Liver (tissue), 9 donors: ENCODE results near the gene PCSK6. TPM values are rescaled to one million over a fixed set of nuclear protein-coding genes. Genes with fewer than 3 reads are reported as not detected.

Source experiments
- DNase-seq: peaks from one replicate; pipeline ENCODE4 v3.0.0-alpha.2; 2017; ENCODE audit warnings: low spot score
- H3K27ac ChIP-seq, 2 donors: one replicate each; pipeline ENCODE4 v1.7.0; 2013; ENCODE audit warnings: inconsistent platforms in 2 of 2, low read length in 2 of 2, control low read depth in 1 of 2, low read depth in 1 of 2, mild to moderate bottlenecking in 1 of 2
- H3K27me3 ChIP-seq, 4 donors: one replicate each; pipeline versions ENCODE4 v1.6.1 to v1.7.0; 2013; ENCODE audit warnings: low read length in 3 of 4, inconsistent platforms in 1 of 4, mild to moderate bottlenecking in 1 of 4, moderate library complexity in 1 of 4; ENCODE audit not compliant: control insufficient read depth in 4 of 4, insufficient read depth in 4 of 4
- H3K36me3 ChIP-seq, 4 donors: one replicate each; pipeline versions ENCODE4 v1.6.1 to v1.7.0; 2013; ENCODE audit warnings: low read length in 3 of 4, mild to moderate bottlenecking in 3 of 4, low read depth in 1 of 4, moderate library complexity in 1 of 4; ENCODE audit not compliant: control insufficient read depth in 4 of 4, insufficient read depth in 3 of 4
- H3K4me1 ChIP-seq, 4 donors: one replicate each; pipeline versions ENCODE4 v1.6.1 to v1.7.0; 2013; ENCODE audit warnings: low read length in 3 of 4, mild to moderate bottlenecking in 3 of 4, moderate library complexity in 1 of 4; ENCODE audit not compliant: control insufficient read depth in 4 of 4, insufficient read depth in 4 of 4
- H3K4me3 ChIP-seq, 3 donors: one replicate each; pipeline versions ENCODE4 v1.6.1 to v1.7.0; 2013; ENCODE audit warnings: low read length in 3 of 3, control low read depth in 1 of 3, low read depth in 1 of 3, mild to moderate bottlenecking in 1 of 3
- H3K9ac ChIP-seq, 2 donors: one replicate each; pipeline ENCODE4 v1.7.0; 2013; ENCODE audit warnings: low read length in 2 of 2, mild to moderate bottlenecking in 2 of 2, moderate library complexity in 2 of 2, control low read depth in 1 of 2, low read depth in 1 of 2
- H3K9me3 ChIP-seq, 4 donors: one replicate each; pipeline versions ENCODE4 v1.6.1 to v1.7.0; 2013; ENCODE audit warnings: low read length in 3 of 4; ENCODE audit not compliant: control insufficient read depth in 4 of 4
- EGR1 ChIP-seq, 2 donors: IDR thresholded peaks; 2 replicates each; pipeline ENCODE4 v1.6.1; 2016 to 2018; ENCODE audit warnings: antibody characterized with exemption in 2 of 2, low read depth in 2 of 2
- FOXA1 ChIP-seq: IDR thresholded peaks from 2 replicates; pipeline ENCODE4 v1.6.1; 2016; ENCODE audit warnings: antibody characterized with exemption
- FOXA2 ChIP-seq: IDR thresholded peaks from 2 replicates; pipeline ENCODE4 v1.6.1; 2016; ENCODE audit warnings: antibody characterized with exemption
- HNF4A ChIP-seq, 2 donors: conservative IDR thresholded peaks; 2 replicates each; pipeline ENCODE4 v1.6.1; 2016; ENCODE audit warnings: antibody characterized with exemption in 2 of 2, mild to moderate bottlenecking in 2 of 2
- HNF4G ChIP-seq: IDR thresholded peaks from 2 replicates; pipeline ENCODE4 v1.6.1; 2016; ENCODE audit warnings: antibody characterized with exemption
- JUND ChIP-seq, 2 donors: IDR thresholded peaks; 2 replicates each; pipeline ENCODE4 v1.6.1; 2016; ENCODE audit warnings: antibody characterized with exemption in 2 of 2
- MAX ChIP-seq: IDR thresholded peaks from 2 replicates; pipeline ENCODE4 v1.6.1; 2016; ENCODE audit warnings: antibody characterized with exemption
- NR2F2 ChIP-seq: IDR thresholded peaks from 2 replicates; pipeline ENCODE4 v1.6.1; 2016; ENCODE audit warnings: antibody characterized with exemption
- RAD21 ChIP-seq, 2 donors: IDR thresholded peaks; 2 replicates each; pipeline ENCODE4 v1.6.1; 2016; ENCODE audit warnings: antibody characterized with exemption in 2 of 2, mild to moderate bottlenecking in 2 of 2
- RXRA ChIP-seq, 2 donors: IDR thresholded peaks; 2 replicates each; pipeline ENCODE4 v1.6.1; 2017 to 2018; ENCODE audit warnings: antibody characterized with exemption in 2 of 2, mild to moderate bottlenecking in 1 of 2
- SP1 ChIP-seq: IDR thresholded peaks from 2 replicates; pipeline ENCODE4 v1.6.1; 2018; ENCODE audit warnings: antibody characterized with exemption, mild to moderate bottlenecking
- TAF1 ChIP-seq: conservative IDR thresholded peaks from 2 replicates; pipeline ENCODE4 v1.6.1; 2016; ENCODE audit warnings: antibody characterized with exemption, mild to moderate bottlenecking
- YY1 ChIP-seq: IDR thresholded peaks from 2 replicates; pipeline ENCODE4 v1.6.1; 2016; ENCODE audit warnings: antibody characterized with exemption, mild to moderate bottlenecking
- WGBS: extraction: QIAGEN DNeasy Blood & Tissue Kit; methylation state at CpG from one replicate; pipeline ENCODE4 v1.1.7; 2013; 5-methylcytosine and 5-hydroxymethylcytosine counted together
- polyA plus RNA-seq, 2 donors: library from polyadenylated mRNA; stranded (reverse) in 1 of 2; unstranded in 1 of 2; fragments of 200-250 nt in 1 of 2; fragments of >200 nt in 1 of 2; fragmentation: Nextera tagmentation in 1 of 2; extraction: Ambion mirVana in 1 of 2; gene quantifications; one replicate each; pipeline versions ENCODE4 v1.2.1 to v1.2.3, GENCODE V29; 2013 to 2015
- total RNA-seq, 2 donors: library from RNA; depleted of rRNA; stranded (reverse); fragments of >200 nt; gene quantifications; one replicate each; pipeline ENCODE4 v1.2.3, GENCODE V29; 2014
- TF ChIP-seq, protein P1 (sequence below): IDR thresholded peaks from 2 replicates; pipeline ENCODE4 v1.6.1; 2016; ENCODE audit warnings: antibody characterized with exemption
- TF ChIP-seq, protein P2 (sequence below): fragments of 150-350 bp; IDR thresholded peaks from 2 replicates; pipeline ENCODE4 v1.5.1; 2017; ENCODE audit warnings: improper control_type of control experiment, low read depth, low read length; ENCODE audit not compliant: missing input control
- TF ChIP-seq, protein P3 (sequence below): IDR thresholded peaks from 2 replicates; pipeline ENCODE4 v1.6.1; 2016; ENCODE audit warnings: antibody characterized with exemption, mild to moderate bottlenecking
- TF ChIP-seq, protein P4 (sequence below): IDR thresholded peaks from 2 replicates; pipeline ENCODE4 v1.6.1; 2016; ENCODE audit warnings: antibody characterized with exemption
- donor health status: healthy.
- donor health status: healthy.
- donor health status: healthy.
- donor health status: healthy.
- donor health status: healthy.

PCSK6 gene
- total and polyA plus RNA-seq, 4 donors: 94.8 to 398 (median 168) TPM

DNA sequence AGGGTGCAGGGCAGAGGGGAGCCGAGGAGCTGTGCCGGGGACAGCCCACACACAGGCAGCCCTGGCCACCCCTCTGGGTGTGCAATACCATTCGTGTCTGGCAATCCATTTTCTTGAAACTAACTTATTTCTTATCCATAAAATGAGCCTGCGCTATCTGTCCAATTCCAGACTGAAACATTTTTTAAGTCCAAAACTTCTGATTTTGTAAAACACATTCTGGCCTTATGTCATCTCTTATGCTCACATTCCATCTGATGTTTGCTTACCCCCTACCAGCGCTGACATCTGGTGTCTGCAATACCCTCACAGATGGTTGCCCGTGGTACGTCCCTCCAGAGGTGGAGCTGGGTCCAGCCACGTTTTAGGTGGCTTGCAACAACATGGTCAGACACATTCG lies 31.8 kb downstream of the PCSK6 start:
- no peak for DNase-seq
- no peaks in the 10 kb centered on the region for H3K9me3 ChIP-seq
- H3K27ac ChIP-seq: peak overlapping the region in 1 of 2 donors; percentile 14
- WGBS: 81% methylated on average over 9 of the region's 9 CpGs
- H3K9ac ChIP-seq: no peak overlapping the region
- H3K36me3 ChIP-seq: peaks cover 0 to 4% (median 0%) of the 10 kb centered on the region in 4 donors
- no peak overlapping the region for H3K4me3 ChIP-seq
- TF ChIP-seq SP1: no peak
- TF ChIP-seq EGR1 (IDR thresholded peaks at IDR 0.05; ENCODE audit: low read depth in 2 of 2): no peak
- TF ChIP-seq FOXA1: no peak
- TF ChIP-seq, protein P1, sequence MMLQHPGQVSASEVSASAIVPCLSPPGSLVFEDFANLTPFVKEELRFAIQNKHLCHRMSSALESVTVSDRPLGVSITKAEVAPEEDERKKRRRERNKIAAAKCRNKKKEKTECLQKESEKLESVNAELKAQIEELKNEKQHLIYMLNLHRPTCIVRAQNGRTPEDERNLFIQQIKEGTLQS: no peak
- no peak for TF ChIP-seq YY1
- no peak for TF ChIP-seq JUND (IDR thresholded peaks at IDR 0.05)
- TF ChIP-seq, protein P2, sequence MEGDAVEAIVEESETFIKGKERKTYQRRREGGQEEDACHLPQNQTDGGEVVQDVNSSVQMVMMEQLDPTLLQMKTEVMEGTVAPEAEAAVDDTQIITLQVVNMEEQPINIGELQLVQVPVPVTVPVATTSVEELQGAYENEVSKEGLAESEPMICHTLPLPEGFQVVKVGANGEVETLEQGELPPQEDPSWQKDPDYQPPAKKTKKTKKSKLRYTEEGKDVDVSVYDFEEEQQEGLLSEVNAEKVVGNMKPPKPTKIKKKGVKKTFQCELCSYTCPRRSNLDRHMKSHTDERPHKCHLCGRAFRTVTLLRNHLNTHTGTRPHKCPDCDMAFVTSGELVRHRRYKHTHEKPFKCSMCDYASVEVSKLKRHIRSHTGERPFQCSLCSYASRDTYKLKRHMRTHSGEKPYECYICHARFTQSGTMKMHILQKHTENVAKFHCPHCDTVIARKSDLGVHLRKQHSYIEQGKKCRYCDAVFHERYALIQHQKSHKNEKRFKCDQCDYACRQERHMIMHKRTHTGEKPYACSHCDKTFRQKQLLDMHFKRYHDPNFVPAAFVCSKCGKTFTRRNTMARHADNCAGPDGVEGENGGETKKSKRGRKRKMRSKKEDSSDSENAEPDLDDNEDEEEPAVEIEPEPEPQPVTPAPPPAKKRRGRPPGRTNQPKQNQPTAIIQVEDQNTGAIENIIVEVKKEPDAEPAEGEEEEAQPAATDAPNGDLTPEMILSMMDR: no peak
- no peak for TF ChIP-seq TAF1
- no peak for TF ChIP-seq MAX
- no peak for TF ChIP-seq RXRA (IDR thresholded peaks at IDR 0.05)
- TF ChIP-seq, protein P3, sequence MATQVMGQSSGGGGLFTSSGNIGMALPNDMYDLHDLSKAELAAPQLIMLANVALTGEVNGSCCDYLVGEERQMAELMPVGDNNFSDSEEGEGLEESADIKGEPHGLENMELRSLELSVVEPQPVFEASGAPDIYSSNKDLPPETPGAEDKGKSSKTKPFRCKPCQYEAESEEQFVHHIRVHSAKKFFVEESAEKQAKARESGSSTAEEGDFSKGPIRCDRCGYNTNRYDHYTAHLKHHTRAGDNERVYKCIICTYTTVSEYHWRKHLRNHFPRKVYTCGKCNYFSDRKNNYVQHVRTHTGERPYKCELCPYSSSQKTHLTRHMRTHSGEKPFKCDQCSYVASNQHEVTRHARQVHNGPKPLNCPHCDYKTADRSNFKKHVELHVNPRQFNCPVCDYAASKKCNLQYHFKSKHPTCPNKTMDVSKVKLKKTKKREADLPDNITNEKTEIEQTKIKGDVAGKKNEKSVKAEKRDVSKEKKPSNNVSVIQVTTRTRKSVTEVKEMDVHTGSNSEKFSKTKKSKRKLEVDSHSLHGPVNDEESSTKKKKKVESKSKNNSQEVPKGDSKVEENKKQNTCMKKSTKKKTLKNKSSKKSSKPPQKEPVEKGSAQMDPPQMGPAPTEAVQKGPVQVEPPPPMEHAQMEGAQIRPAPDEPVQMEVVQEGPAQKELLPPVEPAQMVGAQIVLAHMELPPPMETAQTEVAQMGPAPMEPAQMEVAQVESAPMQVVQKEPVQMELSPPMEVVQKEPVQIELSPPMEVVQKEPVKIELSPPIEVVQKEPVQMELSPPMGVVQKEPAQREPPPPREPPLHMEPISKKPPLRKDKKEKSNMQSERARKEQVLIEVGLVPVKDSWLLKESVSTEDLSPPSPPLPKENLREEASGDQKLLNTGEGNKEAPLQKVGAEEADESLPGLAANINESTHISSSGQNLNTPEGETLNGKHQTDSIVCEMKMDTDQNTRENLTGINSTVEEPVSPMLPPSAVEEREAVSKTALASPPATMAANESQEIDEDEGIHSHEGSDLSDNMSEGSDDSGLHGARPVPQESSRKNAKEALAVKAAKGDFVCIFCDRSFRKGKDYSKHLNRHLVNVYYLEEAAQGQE: no peak
- no peak for TF ChIP-seq NR2F2
- peaks cover 12 to 74% (median 37%) of the 10 kb centered on the region in 4 donors for H3K4me1 ChIP-seq
- no peaks in the 10 kb centered on the region for H3K27me3 ChIP-seq

GRCh38 chr15:101456057-101456739 lies 33.3 kb downstream of the PCSK6 start:
- H3K27me3 ChIP-seq: no peaks in the 10 kb centered on the region
- no peaks in the 10 kb centered on the region for H3K9me3 ChIP-seq
- H3K9ac ChIP-seq: no peak overlapping the region
- peaks cover 0 to 4% (median 0%) of the 10 kb centered on the region in 4 donors for H3K36me3 ChIP-seq
- peak overlapping the region; percentile 58 to 87 for H3K27ac ChIP-seq
- peaks cover 16 to 77% (median 49%) of the 10 kb centered on the region in 4 donors for H3K4me1 ChIP-seq
- H3K4me3 ChIP-seq: no peak overlapping the region
- DNase-seq: peak; percentile 75
- WGBS: 84% methylated on average over 14 of the region's 14 CpGs
- TF ChIP-seq, protein P1: no peak
- no peak for TF ChIP-seq NR2F2
- no peak for TF ChIP-seq HNF4A (conservative IDR thresholded peaks at IDR 0.05)
- TF ChIP-seq FOXA2: no peak
- TF ChIP-seq, protein P2: no peak
- TF ChIP-seq, protein P4, sequence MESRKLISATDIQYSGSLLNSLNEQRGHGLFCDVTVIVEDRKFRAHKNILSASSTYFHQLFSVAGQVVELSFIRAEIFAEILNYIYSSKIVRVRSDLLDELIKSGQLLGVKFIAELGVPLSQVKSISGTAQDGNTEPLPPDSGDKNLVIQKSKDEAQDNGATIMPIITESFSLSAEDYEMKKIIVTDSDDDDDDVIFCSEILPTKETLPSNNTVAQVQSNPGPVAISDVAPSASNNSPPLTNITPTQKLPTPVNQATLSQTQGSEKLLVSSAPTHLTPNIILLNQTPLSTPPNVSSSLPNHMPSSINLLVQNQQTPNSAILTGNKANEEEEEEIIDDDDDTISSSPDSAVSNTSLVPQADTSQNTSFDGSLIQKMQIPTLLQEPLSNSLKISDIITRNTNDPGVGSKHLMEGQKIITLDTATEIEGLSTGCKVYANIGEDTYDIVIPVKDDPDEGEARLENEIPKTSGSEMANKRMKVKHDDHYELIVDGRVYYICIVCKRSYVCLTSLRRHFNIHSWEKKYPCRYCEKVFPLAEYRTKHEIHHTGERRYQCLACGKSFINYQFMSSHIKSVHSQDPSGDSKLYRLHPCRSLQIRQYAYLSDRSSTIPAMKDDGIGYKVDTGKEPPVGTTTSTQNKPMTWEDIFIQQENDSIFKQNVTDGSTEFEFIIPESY: no peak
- no peak for TF ChIP-seq FOXA1
- TF ChIP-seq HNF4G: no peak
- no peak for TF ChIP-seq EGR1 (IDR thresholded peaks at IDR 0.05; ENCODE audit: low read depth in 2 of 2)
- TF ChIP-seq JUND (IDR thresholded peaks at IDR 0.05): no peak
- TF ChIP-seq RAD21 (IDR thresholded peaks at IDR 0.05): no peak
- no peak for TF ChIP-seq YY1
- TF ChIP-seq, protein P3: no peak
